Activated gamma-delta T cell treated with anti-CD3 and anti-CD28 coated beads, Interleukin-2, amount 50 U/mL, for 16 hours (primary cell): ENCODE results near the gene INTU.
"Not testable (repeated sequence)": the region's sequence is repeated elsewhere in the genome, so short reads cannot be mapped to it uniquely, and the experiment has no call there.

Experiments
- DNase-seq: peaks from one replicate; pipeline ENCODE4 v3.0.0-alpha.2; 2020; ENCODE audit warnings: low read depth

Gene INTU

DNA sequence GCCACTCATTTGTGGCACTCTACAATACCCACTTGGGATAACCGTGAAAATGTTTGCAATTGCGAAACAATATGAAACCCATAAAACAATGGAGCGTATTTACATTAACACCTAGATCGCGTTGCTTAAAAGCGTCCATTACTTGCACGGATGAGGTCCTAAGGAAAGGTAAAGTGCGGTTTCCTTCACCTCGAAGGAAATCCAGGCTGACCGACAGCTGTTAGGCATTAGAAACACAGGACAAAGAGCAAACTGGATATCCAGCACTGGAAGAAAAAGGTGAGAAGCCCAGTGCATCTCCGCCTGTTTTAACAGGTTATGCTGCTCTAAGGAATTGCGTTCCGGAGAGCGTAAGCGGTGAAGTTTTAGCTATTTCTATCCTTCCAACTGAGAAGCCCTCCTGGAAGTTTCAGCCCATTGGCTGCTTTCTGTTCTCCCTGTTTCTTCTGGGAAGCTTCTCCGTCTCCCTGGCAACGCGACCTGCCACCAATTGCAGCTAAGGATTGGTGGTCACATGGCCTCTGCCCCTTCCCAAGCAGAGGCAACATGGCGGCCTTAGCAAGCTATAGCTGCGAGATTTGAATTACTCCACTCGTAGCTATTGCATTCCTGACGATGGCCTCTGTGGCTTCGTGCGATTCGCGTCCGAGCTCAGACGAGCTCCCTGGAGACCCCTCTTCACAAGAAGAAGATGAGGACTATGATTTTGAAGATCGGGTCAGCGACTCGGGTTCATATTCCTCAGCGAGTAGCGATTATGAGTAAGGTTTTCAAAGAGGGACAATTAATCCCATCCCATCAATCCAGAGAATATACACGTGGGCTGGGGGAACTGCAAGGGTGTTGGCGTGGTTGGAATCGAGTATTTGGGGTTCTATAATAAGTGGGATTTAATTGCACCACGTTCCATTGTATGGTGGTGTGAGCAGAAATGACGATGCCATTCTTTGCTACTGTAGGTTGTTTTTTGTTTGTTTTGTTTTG lies at the start of gene INTU:
Gene INTU (plus strand): TSS at position 538 of the 984 bp plus-strand sequence. CDS start 78 bp downstream, at position 616.
- DNase-seq: no peak

DNA sequence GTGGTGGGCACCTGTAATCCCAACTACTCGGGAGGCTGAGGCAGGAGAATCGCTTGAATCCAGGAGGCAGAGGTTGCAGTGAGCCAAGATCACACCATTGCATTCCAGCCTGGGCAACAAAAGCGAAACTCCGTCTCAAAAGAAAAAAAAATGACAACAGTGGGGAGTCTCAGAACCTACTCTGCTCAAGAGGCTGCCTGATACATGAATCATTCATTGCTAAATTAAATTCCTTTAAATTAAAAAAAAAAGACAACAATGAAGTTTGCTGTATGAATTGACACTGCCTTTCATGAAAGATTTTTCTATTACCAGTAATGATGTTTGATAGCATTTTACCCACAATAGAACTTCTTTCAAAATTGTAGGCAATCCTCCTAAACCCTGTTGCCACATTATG lies 46.3 kb upstream of the INTU start:
- not testable (repeated sequence) for DNase-seq

DNA sequence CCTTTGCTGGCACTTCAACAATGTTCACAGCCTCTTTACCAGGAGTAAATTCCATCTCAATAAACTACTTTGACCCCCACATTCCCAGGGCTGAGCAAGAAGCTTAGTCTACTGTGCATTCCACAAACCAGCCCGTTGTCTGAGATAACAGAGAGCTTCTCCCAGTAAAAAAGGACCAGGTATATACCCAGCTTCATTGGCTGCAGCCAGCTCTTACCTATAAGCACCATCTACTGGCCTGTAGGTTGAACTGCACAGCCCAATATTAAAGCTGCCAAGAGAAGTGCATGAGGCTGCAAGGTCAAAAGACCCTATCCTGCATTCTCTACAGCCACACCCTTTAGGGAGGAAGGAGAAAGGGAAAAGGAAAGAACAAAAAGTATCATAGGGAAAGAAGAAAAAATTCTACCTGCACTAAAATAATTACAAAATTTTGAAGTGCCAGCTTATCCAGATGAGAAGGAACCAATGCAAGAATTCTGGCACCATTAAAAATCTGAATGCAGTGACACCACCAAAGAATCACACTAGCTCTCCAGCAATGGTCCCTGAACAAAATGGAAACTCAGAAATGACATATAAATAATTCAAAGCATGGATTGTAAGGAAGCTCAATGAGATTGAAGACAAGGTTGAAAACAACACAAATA lies 45.7 kb upstream of the INTU start:
- no peak for DNase-seq

DNA sequence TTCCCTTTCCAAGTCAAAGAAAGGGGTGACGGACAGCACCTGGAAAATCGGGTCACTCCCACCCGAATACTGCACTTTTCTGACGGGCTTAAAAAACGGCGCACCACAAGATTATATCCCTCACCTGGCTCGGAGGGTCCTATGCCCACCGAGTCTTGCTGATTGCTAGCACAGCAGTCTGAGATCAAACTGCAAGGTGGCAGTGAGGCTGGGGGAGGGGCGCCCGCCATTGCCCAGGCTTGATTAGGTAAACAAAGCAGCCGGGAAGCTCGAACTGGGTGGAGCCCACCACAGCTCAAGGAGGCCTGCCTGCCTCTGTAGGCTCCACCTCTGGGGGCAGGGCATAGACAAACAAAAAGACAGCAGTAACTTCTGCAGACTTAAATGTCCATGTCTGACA lies 43.6 kb upstream of the INTU start:
- not testable (repeated sequence) for DNase-seq

DNA sequence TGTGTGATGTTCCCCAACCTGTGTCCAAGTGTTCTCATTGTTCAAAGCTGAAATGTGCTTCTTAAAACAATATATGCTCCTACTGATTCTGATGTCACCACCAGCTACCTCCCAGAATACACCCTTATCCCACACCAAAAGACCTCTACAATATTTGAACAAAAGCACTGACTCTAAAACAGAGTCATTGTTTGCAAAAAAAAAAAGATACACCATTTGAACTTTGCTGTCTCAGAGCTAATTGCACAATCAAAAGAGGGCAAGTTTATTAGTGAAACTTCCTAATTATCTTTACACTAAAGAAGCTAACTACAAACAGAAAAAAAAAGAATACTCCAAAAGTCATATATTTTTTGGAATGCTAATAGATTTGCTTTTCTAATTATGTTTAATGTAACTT lies 34.1 kb upstream of the INTU start:
- DNase-seq: no peak

DNA sequence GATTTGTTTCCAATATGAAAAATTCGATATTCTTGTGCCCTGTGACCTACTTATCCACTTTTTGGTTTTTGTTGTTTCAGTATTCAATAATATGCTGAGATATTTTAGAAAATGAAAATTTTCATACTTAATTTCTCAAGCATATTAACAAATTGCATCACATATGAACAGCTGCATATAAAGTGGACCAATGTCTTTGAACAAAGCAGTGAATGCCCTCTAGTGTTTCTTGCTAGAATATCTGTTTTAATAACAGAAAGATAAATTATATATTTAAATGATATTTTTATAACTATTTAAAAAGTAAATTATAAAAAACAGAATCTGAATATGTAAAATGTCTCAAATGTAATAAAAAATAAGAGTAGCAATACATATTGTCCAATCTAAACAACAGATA lies 31.7 kb upstream of the INTU start:
- no peak for DNase-seq

DNA sequence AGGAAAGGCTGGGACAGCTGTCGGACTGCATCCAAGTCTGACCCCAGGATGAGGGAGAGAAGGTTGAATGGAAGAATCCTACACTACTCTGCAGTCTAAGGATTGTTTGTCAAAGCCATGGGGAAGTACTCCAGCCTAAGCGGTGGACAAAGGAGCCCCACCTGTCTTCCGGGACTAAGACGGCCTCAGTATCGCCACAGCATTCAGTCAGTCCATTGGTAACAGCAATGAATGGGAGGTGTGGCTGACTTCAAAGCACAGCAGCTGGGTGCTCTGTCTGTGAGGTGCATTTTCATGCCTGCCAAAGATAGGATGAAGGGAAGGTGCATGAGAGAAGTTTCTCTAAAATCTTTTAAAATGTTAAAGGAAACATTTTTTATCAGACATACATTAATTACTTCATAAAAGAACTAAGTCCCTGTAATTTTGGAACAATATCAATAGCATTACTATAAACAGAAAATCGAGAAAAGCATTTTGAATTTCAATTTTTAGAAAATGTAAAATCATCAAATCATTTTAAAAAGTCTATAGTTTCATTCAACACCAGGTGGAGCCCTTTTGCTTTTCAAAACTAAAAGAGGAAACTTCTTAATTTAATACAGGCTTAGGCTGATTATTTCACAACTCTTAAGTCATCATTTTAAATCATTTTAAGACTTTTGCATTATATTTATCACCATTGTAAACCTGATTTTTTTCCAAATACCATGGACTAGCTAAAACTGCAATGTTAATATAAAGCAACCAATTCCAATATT lies 27.6 kb upstream of the INTU start:
- DNase-seq: no peak

DNA sequence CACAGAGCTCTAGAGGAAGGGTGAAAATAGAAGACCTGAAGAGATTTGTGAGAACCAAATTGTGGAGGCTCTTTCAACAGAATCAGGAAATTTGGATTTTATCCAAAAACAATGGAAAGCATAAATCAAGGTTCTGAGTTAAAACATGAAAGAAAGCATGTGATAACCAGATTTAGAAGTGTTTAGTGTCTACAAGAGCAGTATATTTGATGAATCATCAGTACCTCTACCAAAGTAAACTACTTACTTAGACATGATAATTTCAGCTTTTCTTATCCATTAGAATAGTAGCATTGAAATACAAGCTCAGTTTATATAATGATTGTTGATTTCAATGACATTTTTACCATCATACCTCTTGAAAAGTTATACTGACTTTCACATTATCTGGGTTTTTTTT lies 25.9 kb upstream of the INTU start:
- no peak for DNase-seq

DNA sequence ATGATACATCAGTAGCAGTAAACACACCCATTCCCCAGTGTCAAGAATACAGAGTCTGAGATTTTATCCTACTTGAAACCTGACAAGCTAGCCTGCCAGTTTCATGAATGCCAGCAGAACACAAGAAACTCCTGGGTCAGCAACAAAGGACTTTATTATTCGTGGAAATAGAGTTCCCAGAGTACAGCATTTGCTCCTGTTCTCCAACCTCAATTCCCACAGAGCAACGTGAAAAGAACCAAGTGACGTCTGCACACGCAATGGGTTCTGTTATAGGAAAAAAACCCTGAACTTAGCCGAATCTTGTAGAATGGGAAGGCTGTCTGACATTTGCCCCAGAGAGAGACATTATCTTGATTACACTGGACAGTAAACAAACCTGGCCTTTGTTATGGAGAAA lies 23.3 kb upstream of the INTU start:
- no peak for DNase-seq

DNA sequence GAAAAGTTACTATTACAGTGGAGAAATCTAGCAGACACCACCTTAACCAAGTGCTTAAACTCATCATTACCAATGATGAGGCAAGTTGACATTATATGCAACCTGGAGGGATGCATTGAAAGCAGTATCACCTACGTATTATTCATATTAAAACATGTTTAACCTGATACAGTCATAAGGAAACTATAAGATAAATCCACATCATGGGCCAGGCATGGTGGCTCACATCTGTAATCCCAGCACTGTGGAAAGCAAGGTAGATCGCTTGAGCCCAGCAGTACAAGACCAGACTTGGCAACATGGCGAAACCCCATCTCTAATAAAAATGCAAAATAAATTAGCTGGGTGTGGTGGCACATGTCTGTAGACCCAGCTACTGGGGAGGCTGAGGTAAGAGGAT lies 22.3 kb upstream of the INTU start:
- no peak for DNase-seq

DNA sequence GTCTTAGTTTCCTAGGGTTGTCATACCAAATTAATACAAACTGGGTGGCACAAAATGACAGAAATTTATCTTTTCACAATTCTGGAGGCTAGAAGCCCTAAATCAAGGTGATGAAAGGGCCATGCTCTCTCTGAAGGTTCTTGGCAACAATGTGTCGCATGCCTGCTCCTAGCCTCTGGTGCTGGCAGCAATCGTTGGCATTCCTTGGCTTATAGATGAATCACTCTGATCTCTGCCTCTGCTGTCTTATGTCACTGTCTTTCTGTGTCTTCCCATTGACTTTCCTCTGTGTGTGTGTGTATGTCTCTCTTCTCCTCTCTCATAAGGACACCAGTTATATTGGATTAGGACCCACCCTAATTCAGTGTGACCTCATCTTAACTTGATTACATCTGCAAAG lies 15.9 kb upstream of the INTU start:
- DNase-seq: no peak

DNA sequence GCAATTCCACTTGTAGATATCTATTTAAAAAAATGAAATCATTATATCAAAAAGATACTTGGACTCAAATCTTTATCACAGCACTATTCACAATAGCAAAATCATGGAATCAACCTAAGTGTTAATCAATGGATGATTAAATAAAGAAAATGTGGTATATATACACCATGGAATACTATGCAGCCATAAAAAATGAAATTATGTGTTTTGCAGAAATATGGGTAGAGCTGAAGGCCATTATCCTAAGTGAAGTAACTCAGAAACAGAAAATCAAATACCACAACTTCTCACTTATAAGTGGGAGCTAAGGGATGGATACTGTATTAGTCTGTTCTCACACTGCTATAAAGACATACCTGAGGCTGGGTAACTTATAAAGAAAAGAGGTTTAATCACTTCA lies 14.3 kb upstream of the INTU start:
- DNase-seq: no peak

DNA sequence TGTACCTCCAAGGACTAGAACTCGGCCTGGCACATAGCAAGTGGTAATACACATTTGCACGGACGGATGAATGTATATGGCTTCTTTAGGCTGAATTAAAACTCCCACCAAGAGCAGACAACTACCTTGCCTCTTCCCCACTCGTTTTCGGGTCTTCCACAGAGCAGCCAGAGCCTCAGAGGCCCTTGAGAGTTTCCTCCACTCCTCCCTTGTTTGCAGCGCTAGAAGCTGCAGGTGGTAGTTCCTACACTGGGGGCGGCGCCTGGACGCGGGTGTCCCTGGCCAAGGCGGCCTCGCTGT lies 10.2 kb upstream of the INTU start:
- no peak for DNase-seq

DNA sequence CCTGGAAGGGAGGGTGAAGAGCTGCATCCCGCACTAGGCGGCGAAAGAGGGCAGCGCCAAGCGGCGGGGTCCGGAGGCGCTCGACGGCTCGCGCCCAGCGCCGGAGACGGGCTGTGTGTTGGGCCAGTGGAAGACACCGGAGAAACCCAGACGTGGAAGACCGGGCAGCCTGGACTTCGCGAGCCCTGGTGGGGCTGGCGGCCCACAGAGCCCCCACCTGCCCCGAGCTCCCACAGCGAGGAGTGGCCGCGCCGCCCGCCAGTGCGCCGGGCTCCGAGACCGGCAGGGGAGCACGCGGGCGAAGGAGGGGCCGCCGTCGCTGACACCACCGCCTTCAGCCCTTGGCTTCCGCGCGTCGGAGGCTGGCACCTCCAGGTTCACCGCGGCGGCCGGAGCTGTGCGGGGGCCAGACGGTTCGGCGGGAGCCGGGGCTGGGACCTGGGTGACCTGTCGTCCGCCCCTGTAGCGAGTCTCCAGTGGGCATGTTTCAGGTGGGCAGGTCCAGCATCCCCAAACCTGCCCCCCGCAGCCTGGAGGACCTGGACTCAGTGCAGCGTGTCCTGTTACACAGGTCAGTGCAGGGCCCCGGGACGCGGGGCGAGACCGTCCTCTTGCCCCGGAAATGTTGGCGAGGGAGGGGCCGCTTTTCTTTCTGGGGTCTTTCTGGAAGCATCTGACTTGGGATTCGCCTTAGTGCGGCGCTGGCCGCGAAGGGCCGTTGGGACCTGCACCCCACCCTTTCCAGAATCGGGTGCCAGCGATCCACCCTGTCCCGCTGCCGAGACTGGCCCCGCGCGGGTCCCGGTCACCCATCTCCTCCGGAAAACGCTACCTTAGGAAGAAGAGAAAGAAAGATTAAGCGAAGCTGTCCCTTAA lies 9.6 kb upstream of the INTU start:
- DNase-seq: no peak

DNA sequence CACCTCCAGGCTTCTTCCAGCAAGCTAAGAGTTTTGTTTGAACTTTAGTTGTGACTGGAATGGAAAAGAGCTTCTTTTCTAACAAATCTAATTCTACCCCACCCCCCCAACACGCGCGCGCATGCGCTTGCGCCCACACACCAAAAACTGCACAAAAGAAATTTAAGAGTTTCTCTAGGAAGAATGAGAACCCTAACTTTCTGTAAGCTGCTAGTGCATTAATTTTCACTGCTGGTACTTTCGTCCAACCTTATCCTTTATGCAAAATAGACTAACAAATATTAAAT lies 9.0 kb upstream of the INTU start:
- no peak for DNase-seq

DNA sequence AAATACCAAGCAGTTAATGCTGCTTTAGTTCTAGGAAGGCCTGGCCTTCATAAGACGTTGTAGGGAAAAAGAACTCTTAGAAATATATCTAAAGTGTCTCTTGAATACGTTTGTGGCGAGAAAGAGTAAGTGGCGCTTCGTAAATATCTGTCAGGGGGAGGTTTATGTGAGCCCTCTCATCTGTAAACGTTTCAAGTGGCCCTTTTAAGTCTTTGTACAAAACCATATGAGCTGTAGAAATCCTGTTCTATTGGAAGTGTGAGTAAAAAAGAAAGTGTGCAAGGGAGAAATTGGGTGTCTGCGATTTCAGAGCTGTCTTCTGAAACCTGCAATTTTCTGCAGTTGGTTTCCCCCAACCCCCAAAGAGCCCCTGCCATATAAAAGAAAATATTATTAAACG lies 8.6 kb upstream of the INTU start:
- DNase-seq: no peak

DNA sequence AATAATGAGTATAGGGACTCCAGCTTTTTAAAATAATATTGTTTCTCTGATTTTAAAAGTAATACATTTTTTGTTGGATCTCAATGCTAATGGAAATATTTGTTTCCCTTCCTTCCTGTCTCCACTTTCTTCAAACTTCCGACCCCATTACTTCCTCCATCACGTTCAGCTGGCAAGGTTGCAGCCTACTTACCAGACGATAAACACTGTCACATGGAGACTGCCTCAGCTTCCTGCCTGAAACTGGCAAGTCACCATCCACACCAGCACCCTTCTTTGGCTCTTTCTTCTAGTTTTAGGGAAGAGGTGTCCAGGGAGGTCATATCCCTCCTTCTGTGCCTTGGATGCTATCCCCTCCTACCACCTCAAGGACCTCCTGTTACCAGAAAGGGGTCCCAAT lies 3.4 kb upstream of the INTU start:
- no peak for DNase-seq

DNA sequence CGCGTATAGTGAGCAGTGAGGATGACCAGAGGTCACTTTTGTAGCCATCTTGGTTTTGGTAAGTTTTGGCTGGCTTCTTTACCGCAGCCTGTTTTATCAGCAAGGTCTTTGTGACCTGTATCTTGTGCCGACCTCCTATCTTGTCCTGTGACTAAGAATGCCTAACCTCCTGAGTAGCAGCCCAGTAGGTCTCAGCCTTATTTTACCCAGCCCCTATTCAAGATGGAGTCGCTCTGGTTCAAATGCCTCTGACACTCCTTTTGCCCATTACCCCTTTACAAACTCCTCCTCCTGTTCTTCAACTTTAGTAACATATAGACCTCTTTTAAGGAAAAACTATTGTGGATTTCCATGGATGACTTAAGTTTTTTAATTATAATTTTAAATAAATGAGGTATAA lies 2.6 kb upstream of the INTU start:
- DNase-seq: no peak

DNA sequence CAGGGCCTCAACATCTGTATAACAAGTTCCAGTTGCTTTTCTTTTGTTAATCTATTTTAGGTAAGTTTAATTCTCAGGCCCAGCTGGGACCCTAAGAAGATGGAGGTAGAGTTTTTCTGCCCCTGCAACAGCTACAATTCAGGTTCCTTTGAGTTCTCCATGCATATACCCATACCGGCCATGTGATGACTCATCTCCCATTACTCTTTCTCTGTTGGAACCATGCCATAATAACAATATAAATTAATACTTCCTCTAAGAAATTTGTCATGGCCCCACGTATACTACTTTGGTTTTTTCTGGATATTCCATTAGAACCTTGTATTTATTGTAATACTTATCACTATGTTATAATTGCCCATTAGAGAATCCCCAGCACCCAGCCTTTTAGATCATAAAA lies 1.3 kb upstream of the INTU start:
- DNase-seq: no peak

DNA sequence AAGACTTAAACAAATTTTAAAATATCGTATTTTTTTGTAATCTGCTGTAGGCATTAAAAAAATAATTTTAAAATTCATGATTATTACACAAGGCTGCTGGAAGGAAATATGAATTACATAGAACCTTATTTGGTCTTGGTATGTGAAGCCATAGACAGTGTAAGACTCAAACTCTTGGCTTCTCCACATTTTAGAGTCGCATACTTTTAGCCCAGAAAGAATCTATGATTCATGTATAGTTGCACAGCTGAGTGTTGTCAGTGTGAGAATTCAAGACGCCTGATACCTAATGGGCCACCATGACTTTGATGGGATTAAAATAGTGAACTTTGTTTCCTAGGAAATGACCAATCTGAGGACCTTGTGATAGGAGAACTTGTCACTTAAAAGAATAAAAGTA lies 1.4 kb downstream of the INTU start:
- DNase-seq: no peak

DNA sequence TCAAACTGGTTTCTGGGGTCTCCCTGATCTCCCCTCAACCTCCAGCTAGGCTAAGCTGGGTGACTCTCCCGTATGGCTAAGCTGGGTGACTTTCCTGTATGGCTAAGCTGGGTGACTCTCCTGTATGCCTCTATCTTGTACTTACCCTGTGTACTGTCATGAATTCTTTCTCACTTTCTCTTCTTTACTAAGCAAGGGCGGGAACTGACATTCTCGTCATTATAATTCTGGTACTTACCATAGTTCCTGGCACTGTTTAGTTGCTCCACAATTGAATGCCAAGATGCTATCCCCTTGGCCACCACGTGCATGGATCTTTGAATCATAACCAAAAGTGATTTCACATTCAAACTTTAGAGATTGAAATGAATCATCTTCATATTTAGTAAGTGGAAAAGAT lies 8.8 kb downstream of the INTU start:
- DNase-seq: no peak

DNA sequence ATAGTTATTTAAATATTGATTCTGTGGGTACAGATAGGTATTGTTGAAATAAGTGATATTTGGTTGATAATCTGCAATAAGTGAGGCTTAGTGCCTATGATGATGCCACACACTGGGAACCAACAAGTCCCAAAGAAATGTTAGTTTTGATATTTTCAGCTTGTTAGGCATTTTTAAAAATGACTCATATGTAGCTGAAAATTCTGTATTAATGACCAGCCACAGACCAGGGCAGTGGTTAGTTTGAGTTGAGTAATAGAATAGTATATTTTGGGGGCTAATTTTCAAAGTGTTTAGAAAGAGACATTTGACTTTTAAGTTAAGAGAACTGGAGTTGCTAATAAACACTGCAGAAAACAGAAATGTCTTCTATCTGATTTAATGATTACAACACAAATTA lies 9.4 kb downstream of the INTU start:
- DNase-seq: no peak
